H1 (cell line): ENCODE data around the gene TMEM115. TPM values are rescaled to one million over a fixed set of nuclear protein-coding genes. Genes with fewer than 3 reads are reported as not detected.

Experiments
- CTCF ChIA-PET: fragments of 300-600 bp; sonication (Branson Sonifier 250); formaldehyde crosslinking; loops from one replicate; lab custom pipeline; 2021; ENCODE audit not compliant: partially characterized antibody; lab: Charles Lee
- POLR2A ChIA-PET: fragments of 300-600 bp; sonication (Branson Sonifier 250); formaldehyde crosslinking; loops from one replicate; lab custom pipeline; 2021; ENCODE audit warnings: inconsistent platforms; ENCODE audit not compliant: partially characterized antibody; lab: Charles Lee
- DNase-seq, 2 experiments: peaks; one replicate each; pipeline versions ENCODE4 v3.0.0 to v3.0.0-alpha.2; 2010 to 2022; ENCODE audit warnings: low spot score in 2 of 2, low read depth in 1 of 2, mixed read lengths in 1 of 2
- FAIRE-seq: peaks from 2 replicates; lab custom pipeline; 2011; peaks lifted over from hg19 to GRCh38; lab: Jason Lieb, UNC
- H2AFZ ChIP-seq: 2 replicates; pipeline ENCODE4 v1.8.1; 2012; ENCODE audit warnings: low read length, inconsistent platforms
- H2AK5ac ChIP-seq: 2 replicates; pipeline ENCODE4 v1.6.1; 2013; ENCODE audit warnings: low read depth, low read length
- H2BK120ac ChIP-seq: replicated peaks from 2 replicates; pipeline ENCODE3; 2013; ENCODE audit warnings: low read depth, low read length, inconsistent platforms
- H2BK12ac ChIP-seq: 2 replicates; pipeline ENCODE4 v1.6.1; 2013; ENCODE audit warnings: low read depth, low read length
- H2BK15ac ChIP-seq: 2 replicates; pipeline ENCODE4 v1.6.1; 2013; ENCODE audit warnings: low read length
- H2BK20ac ChIP-seq: 2 replicates; pipeline ENCODE4 v1.6.1; 2013; ENCODE audit warnings: low read length
- H2BK5ac ChIP-seq: 2 replicates; pipeline ENCODE4 v1.6.1; 2013; ENCODE audit warnings: low read depth, low read length
- H3K14ac ChIP-seq: 2 replicates; pipeline ENCODE4 v1.6.1; 2013; ENCODE audit warnings: inconsistent platforms; ENCODE audit not compliant: insufficient read length
- H3K18ac ChIP-seq: 2 replicates; pipeline ENCODE4 v1.6.1; 2013; ENCODE audit warnings: low read length; ENCODE audit errors: extremely low read depth
- H3K23ac ChIP-seq: 2 replicates; pipeline ENCODE4 v1.6.1; 2013; ENCODE audit warnings: inconsistent platforms; ENCODE audit not compliant: insufficient read length
- H3K23me2 ChIP-seq: 2 replicates; pipeline ENCODE4 v1.6.1; 2013; ENCODE audit warnings: low read depth, low read length
- H3K27ac ChIP-seq: 2 replicates; pipeline ENCODE4 v1.6.1; 2011; ENCODE audit warnings: low read depth, low read length, inconsistent platforms
- H3K27me3 ChIP-seq, 4 experiments: replicated peaks in 1 of 4; 1 replicate in 1 of 4; 2 replicates in 3 of 4; pipeline versions ENCODE4 v1.6.1 to v1.8.1; 2011 to 2013; ENCODE audit warnings: low read length in 3 of 4, mild to moderate bottlenecking in 3 of 4, inconsistent platforms in 2 of 4, mixed read lengths in 2 of 4, moderate library complexity in 1 of 4; ENCODE audit not compliant: control insufficient read depth in 3 of 4, insufficient read depth in 3 of 4; ENCODE audit errors: extremely low read depth in 1 of 4
- H3K36me3 ChIP-seq, 4 experiments: 2 replicates each; pipeline versions ENCODE4 v1.6.1 to v1.8.1; 2011 to 2013; ENCODE audit warnings: mild to moderate bottlenecking in 4 of 4, low read length in 3 of 4, moderate library complexity in 2 of 4, control low read depth in 1 of 4, inconsistent platforms in 1 of 4; ENCODE audit not compliant: insufficient read depth in 4 of 4, control insufficient read depth in 2 of 4
- H3K4ac ChIP-seq: replicated peaks from 2 replicates; pipeline ENCODE3; 2013; ENCODE audit warnings: low read length, low read depth, mixed read lengths, inconsistent platforms; ENCODE audit not compliant: insufficient read length
- H3K4me1 ChIP-seq, 4 experiments: replicated peaks in 1 of 4; 1 replicate in 1 of 4; 2 replicates in 3 of 4; pipeline versions ENCODE4 v1.6.1 to v1.8.1; 2011 to 2013; ENCODE audit warnings: low read length in 3 of 4, inconsistent platforms in 2 of 4, mixed read lengths in 1 of 4; ENCODE audit not compliant: insufficient read depth in 4 of 4, control insufficient read depth in 3 of 4
- H3K4me2 ChIP-seq, 2 experiments: 2 replicates each; pipeline versions ENCODE4 v1.6.1 to v1.8.1; 2011 to 2013; ENCODE audit warnings: low read depth in 2 of 2, low read length in 2 of 2, control low read depth in 1 of 2, inconsistent platforms in 1 of 2, mild to moderate bottlenecking in 1 of 2; ENCODE audit not compliant: insufficient read depth in 1 of 2
- H3K4me3 ChIP-seq, 4 experiments: fragments of 200-600, 300-600 bp in 1 of 4; sonication (generic), shearing (Covaris generic), sonication (Bioruptor Twin) in 1 of 4; 2 replicates each; pipeline versions ENCODE4 v1.5.1 to v1.8.1; 2011 to 2016; ENCODE audit warnings: low read length in 4 of 4, low read depth in 3 of 4, control low read depth in 2 of 4, inconsistent platforms in 2 of 4, mild to moderate bottlenecking in 2 of 4, mixed read lengths in 1 of 4, moderate library complexity in 1 of 4; ENCODE audit not compliant: insufficient read depth in 2 of 4; ENCODE audit errors: extremely low read depth in 1 of 4
- H3K56ac ChIP-seq: replicated peaks from 2 replicates; pipeline ENCODE3; 2013; ENCODE audit warnings: low read depth, mild to moderate bottlenecking, mixed read lengths, low read length, inconsistent platforms; ENCODE audit not compliant: insufficient read length
- H3K79me1 ChIP-seq: 2 replicates; pipeline ENCODE4 v1.6.1; 2013; ENCODE audit warnings: low read depth, low read length, control low read depth
- H3K79me2 ChIP-seq, 2 experiments: 2 replicates each; pipeline versions ENCODE4 v1.6.1 to v1.8.1; 2012 to 2013; ENCODE audit warnings: low read length in 2 of 2, mild to moderate bottlenecking in 2 of 2, inconsistent platforms in 1 of 2; ENCODE audit not compliant: insufficient read depth in 2 of 2, control insufficient read depth in 1 of 2
- H3K9ac ChIP-seq, 4 experiments: replicated peaks in 1 of 4; 1 replicate in 1 of 4; 2 replicates in 3 of 4; pipeline versions ENCODE4 v1.6.1 to v1.8.1; 2011 to 2013; ENCODE audit warnings: low read depth in 3 of 4, low read length in 3 of 4, control low read depth in 2 of 4, mild to moderate bottlenecking in 2 of 4, moderate library complexity in 2 of 4, inconsistent platforms in 1 of 4; ENCODE audit errors: extremely low read depth in 1 of 4
- H3K9me3 ChIP-seq, 2 experiments: 2 replicates each; pipeline versions ENCODE4 v1.6.1 to v1.8.1; 2012 to 2013; ENCODE audit warnings: mild to moderate bottlenecking in 2 of 2, moderate library complexity in 2 of 2, control low read depth in 1 of 2, inconsistent platforms in 1 of 2, low read depth in 1 of 2, low read length in 1 of 2, mixed read lengths in 1 of 2; ENCODE audit not compliant: insufficient read depth in 2 of 2
- H4K20me1 ChIP-seq, 2 experiments: replicated peaks in 1 of 2; 2 replicates each; pipeline versions ENCODE3 to v1.8.1; 2011 to 2013; ENCODE audit warnings: inconsistent platforms in 2 of 2, low read length in 2 of 2, mild to moderate bottlenecking in 1 of 2; ENCODE audit not compliant: insufficient read depth in 2 of 2, control insufficient read depth in 1 of 2
- H4K5ac ChIP-seq: 2 replicates; pipeline ENCODE4 v1.6.1; 2013; ENCODE audit warnings: low read length, low read depth, mixed read lengths, inconsistent platforms; ENCODE audit not compliant: insufficient read length
- H4K8ac ChIP-seq: 2 replicates; pipeline ENCODE4 v1.8.0; 2013; ENCODE audit warnings: mild to moderate bottlenecking, moderate library complexity, low read length, inconsistent platforms; ENCODE audit not compliant: insufficient read depth; ENCODE audit errors: extremely low read depth
- H4K91ac ChIP-seq: replicated peaks from 2 replicates; pipeline ENCODE3; 2013; ENCODE audit warnings: low read length, mixed read lengths, inconsistent platforms; ENCODE audit not compliant: insufficient read length
- CBX8 ChIP-seq: fragments of 300-800, 300-1000 bp; sonication (generic); IDR thresholded peaks from 2 replicates; pipeline ENCODE4 v1.7.1; 2016; ENCODE audit warnings: low read depth, low read length, borderline replicate concordance
- MAFK ChIP-seq: IDR thresholded peaks from 2 replicates; pipeline ENCODE4 v1.6.1; 2012; ENCODE audit warnings: low read depth, mild to moderate bottlenecking, improper control_type of control experiment, low read length
- PHF8 ChIP-seq: fragments of 200-600 bp; sonication (generic); conservative IDR thresholded peaks from 2 replicates; pipeline ENCODE4 v1.7.1; 2012; ENCODE audit warnings: low read depth, mild to moderate bottlenecking, inconsistent platforms, low read length, moderate library complexity
- POLR2A ChIP-seq, 2 experiments: IDR thresholded peaks; 1 replicate in 1 of 2; 2 replicates in 1 of 2; pipeline ENCODE4 v1.6.1; 2011; ENCODE audit warnings: low read depth in 2 of 2, low read length in 2 of 2, mild to moderate bottlenecking in 2 of 2; ENCODE audit errors: control extremely low read depth in 1 of 2
- RAD21 ChIP-seq, 2 experiments: IDR thresholded peaks in 1 of 2; conservative IDR thresholded peaks in 1 of 2; 2 replicates each; pipeline ENCODE4 v1.6.1; 2011; ENCODE audit warnings: low read depth in 2 of 2, low read length in 2 of 2, improper control_type of control experiment in 1 of 2, inconsistent platforms in 1 of 2, mild to moderate bottlenecking in 1 of 2, moderate library complexity in 1 of 2
- TBP ChIP-seq: IDR thresholded peaks from 2 replicates; pipeline ENCODE4 v1.6.1; 2011; ENCODE audit warnings: low read depth, low read length, improper control_type of control experiment
- YY1 ChIP-seq: IDR thresholded peaks from 2 replicates; pipeline ENCODE4 v1.6.1; 2011; ENCODE audit warnings: low read depth, mild to moderate bottlenecking, low read length
- WGBS, 2 experiments: shearing (Covaris generic) in 1 of 2; methylation state at CpG; one replicate each; pipeline versions ENCODE4 v1.1.6 to v1.1.7; 2013 to 2015; ENCODE audit warnings: low lambda C conversion rate in 2 of 2, mixed read lengths in 2 of 2, inconsistent platforms in 1 of 2, low coverage in 1 of 2, missing lambda C conversion rate in 1 of 2; ENCODE audit not compliant: insufficient replicate concordance in 2 of 2, insufficient coverage in 1 of 2, insufficient read length in 1 of 2; ENCODE audit errors: extremely low coverage in 1 of 2, missing lambda C conversion rate in 1 of 2; 5-methylcytosine and 5-hydroxymethylcytosine counted together
- polyA plus RNA-seq, 7 experiments: library from polyadenylated mRNA; depleted of rRNA in 3 of 7; stranded (reverse) in 5 of 7; unstranded in 2 of 7; fragments of >200 nt in 5 of 7; fragments of 200-250 nt in 2 of 7; gene quantifications; 1 replicate in 5 of 7; 2 replicates in 1 of 7; 4 replicates in 1 of 7; pipeline versions ENCODE4 v1.2.1 to v1.2.3, GENCODE V29; 2011 to 2013; ENCODE audit warnings: missing spikeins in 2 of 7, mixed read lengths in 2 of 7
- total RNA-seq: library from RNA; stranded (reverse); fragmentation: NEBNext Ultra II Directional; extraction: Animal tissue kit (Norgen Biotek cat#: 25700); gene quantifications from 2 replicates; pipeline ENCODE4 v1.2.1, GENCODE V29; 2021
- TF ChIP-seq, protein P1 (sequence below), 3 experiments: IDR thresholded peaks; 1 replicate in 2 of 3; 2 replicates in 1 of 3; pipeline versions ENCODE4 v1.5.1 to v1.6.1; 2011; ENCODE audit warnings: low read length in 3 of 3, mild to moderate bottlenecking in 3 of 3, inconsistent platforms in 2 of 3, low read depth in 1 of 3, moderate library complexity in 1 of 3; ENCODE audit not compliant: insufficient read depth in 1 of 3; ENCODE audit errors: control extremely low read depth in 1 of 3

The TMEM115 gene
- total and polyA plus RNA-seq, 2 of the 8 experiments (the other 6 are each of a cell fraction or from before 2014, with no cell fraction given) = 25.4 to 32.4 TPM

DNA sequence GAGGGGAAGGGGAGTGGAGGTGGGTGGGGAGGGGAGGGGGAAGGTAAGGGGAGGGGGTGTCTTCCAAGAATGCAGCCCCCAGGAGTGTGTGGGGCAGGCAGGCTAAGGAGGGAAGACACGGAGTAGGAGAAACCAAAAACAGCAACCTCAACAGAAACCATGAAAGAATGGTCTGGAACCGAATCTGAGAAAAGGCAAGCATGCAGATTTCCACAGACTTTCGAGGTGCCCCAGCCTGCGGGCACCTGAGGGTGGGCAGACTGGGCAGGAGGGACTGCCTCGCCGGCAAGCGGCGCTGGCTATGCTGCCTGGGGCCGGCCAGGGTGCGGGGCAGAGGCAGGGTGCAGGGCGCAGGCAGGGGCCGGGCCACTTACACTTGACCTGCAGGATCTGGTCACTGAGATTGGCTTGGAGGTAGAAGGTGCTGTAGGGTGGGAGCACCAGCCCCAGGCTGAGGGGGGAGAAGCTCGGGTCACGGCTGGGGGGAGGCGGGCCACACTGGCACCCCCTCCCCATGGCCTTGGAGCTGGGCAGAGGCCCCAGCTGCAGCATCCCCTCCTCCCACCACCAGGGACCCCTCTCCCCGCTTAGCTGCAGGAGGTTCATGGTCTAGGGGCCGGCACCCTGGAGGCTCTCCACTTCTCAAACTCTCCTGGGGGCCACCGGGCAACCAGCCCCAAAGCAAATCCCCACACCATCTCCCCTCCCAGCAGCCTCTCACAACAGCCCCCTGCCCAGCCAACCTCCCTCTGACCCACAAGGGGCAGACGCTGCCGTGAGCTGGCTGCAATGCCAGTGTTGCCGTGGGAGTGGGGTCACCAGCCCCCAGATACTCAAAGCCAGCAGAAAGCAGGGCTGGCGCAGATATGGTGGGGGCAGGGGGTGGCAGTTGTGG, 15.3 kb upstream of the TMEM115 start:
- Histone ChIP-seq H3K36me3 (no peaks in the 10 kb centered on the region), H2AFZ (no peak overlapping the region), H2AK5ac (peak overlapping the region; percentile 47; the same call in 1 of the 2 replicates), H4K8ac (peak overlapping the region; percentile 57; the same call in 1 of the 2 replicates), H3K27me3 (no peaks in the 10 kb centered on the region; a peak in 1 of 7 replicates), H4K20me1 (peaks cover 2 to 4% of the 10 kb centered on the region in 2 experiments), H4K5ac (peak overlapping the region; percentile 12), H3K14ac (no peak overlapping the region), H2BK20ac (no peak overlapping the region), H2BK5ac (peak overlapping the region; percentile 16; the same call in 1 of the 2 replicates), H3K23ac (no peak overlapping the region), H3K9ac (no peak overlapping the region), H3K4me1 (peaks cover 0 to 34% (median 22%) of the 10 kb centered on the region in 4 experiments; a peak in 6 of 7 replicates), H3K79me1 (no peaks in the 10 kb centered on the region), H3K23me2 (0 out of 2 replicates have a peak, but pooled peaks cover 2% of the 10 kb centered on the region), H3K4me3 (no peak overlapping the region), H3K4me2 (no peak overlapping the region), H3K79me2 (no peaks in the 10 kb centered on the region), H4K91ac (peak overlapping the region; percentile 91), H2BK120ac (peak overlapping the region; percentile 55), H2BK15ac (no peak overlapping the region; the same call in 1 of the 2 replicates), H3K4ac (peak overlapping the region; percentile 85), H3K9me3 (no peaks in the 10 kb centered on the region), H3K18ac (peak overlapping the region; percentile 71; the same call in 1 of the 2 replicates), H3K56ac (peak overlapping the region; percentile 54), H3K27ac (no peak overlapping the region), H2BK12ac (peak overlapping the region; percentile 90; the same call in 1 of the 2 replicates)
- no peak for FAIRE-seq
- WGBS, 2 experiments = 83% methylated on average over 14 of the region's 22 CpGs; no CpG with 5 or more reads in 1 of the 2 experiments
- no peak for DNase-seq
- POLR2A ChIA-PET = interaction anchor here (0.7 to 1.4 kb wide), 7 partner anchors 9 to 195 kb away, joined by 3 to 4 read pairs (median 3); partner anchors contain the start of gene HEMK1
- CTCF ChIA-PET = interaction anchor here (1.0 to 3.0 kb wide), 10 partner anchors 11 to 175 kb away, joined by 3 to 12 read pairs (median 6); no protein-coding TSS in a partner anchor
- TF ChIP-seq POLR2A (IDR thresholded peaks at IDR 0.05; ENCODE audit: control extremely low read depth in 1 of 2, low read depth in 2 of 2, low read length in 2 of 2) (no peak), RAD21 (IDR thresholded peaks at IDR 0.05 in 1 of 2, conservative IDR thresholded peaks at IDR 0.05 in 1 of 2; ENCODE audit: low read depth in 2 of 2, low read length in 2 of 2) (no peak), TBP (no peak), YY1 (no peak), MAFK (no peak), CBX8 (no peak), PHF8 (no peak)
- TF ChIP-seq, protein P1, sequence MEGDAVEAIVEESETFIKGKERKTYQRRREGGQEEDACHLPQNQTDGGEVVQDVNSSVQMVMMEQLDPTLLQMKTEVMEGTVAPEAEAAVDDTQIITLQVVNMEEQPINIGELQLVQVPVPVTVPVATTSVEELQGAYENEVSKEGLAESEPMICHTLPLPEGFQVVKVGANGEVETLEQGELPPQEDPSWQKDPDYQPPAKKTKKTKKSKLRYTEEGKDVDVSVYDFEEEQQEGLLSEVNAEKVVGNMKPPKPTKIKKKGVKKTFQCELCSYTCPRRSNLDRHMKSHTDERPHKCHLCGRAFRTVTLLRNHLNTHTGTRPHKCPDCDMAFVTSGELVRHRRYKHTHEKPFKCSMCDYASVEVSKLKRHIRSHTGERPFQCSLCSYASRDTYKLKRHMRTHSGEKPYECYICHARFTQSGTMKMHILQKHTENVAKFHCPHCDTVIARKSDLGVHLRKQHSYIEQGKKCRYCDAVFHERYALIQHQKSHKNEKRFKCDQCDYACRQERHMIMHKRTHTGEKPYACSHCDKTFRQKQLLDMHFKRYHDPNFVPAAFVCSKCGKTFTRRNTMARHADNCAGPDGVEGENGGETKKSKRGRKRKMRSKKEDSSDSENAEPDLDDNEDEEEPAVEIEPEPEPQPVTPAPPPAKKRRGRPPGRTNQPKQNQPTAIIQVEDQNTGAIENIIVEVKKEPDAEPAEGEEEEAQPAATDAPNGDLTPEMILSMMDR (IDR thresholded peaks at IDR 0.05; ENCODE audit: control extremely low read depth in 1 of 3, insufficient read depth in 1 of 3, low read depth in 1 of 3, low read length in 3 of 3) = no peak
